IPS-18a (cell line): ENCODE data around the gene S100B.

ENCODE experiments used
- H3K27ac ChIP-seq: one replicate; pipeline ENCODE4 v1.5.1; 2013; ENCODE audit warnings: low read length
- H3K27me3 ChIP-seq: one replicate; pipeline ENCODE4 v1.6.1; 2013; ENCODE audit warnings: mild to moderate bottlenecking, low read length; ENCODE audit not compliant: control insufficient read depth, insufficient read depth
- H3K36me3 ChIP-seq: one replicate; pipeline ENCODE4 v1.6.1; 2013; ENCODE audit warnings: low read depth, low read length; ENCODE audit not compliant: control insufficient read depth
- H3K4me1 ChIP-seq: one replicate; pipeline ENCODE4 v1.6.1; 2013; ENCODE audit warnings: low read depth, low read length; ENCODE audit not compliant: control insufficient read depth
- H3K4me3 ChIP-seq: one replicate; pipeline ENCODE4 v1.5.1; 2013; ENCODE audit warnings: low read length
- H3K9ac ChIP-seq: one replicate; pipeline ENCODE4 v1.6.1; 2013; ENCODE audit warnings: mild to moderate bottlenecking, low read length, moderate library complexity
- H3K9me3 ChIP-seq: one replicate; pipeline ENCODE4 v1.6.1; 2013; ENCODE audit warnings: low read depth, low read length; ENCODE audit not compliant: control insufficient read depth

Gene S100B

DNA sequence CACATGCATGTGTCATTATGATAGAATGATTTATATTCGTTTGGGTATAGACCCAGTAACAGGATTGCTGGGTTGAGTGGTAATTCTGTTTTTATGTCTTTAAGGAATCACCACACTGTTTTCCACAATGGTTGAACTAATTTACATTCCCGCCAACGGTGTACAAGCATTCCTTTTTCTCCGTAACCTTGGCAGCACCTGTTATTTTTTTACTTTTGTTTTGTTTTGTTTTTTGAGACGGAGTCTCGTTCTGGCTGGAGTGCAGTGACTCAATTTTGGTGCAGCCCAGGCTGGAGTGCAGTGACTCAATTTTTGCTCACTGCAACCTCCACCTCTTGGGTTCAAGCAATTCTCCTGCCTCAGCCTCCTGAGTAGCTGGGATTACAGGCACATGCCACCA is 8.5 kb upstream of the S100B start:
- H3K27me3 ChIP-seq, result no peaks in the 10 kb centered on the region
- H3K4me3 ChIP-seq, result no peak overlapping the region
- H3K9ac ChIP-seq, result no peak overlapping the region
- H3K4me1 ChIP-seq, result no peaks in the 10 kb centered on the region
- no peak overlapping the region for H3K27ac ChIP-seq
- H3K36me3 ChIP-seq, result no peaks in the 10 kb centered on the region
- H3K9me3 ChIP-seq, result no peaks in the 10 kb centered on the region

GRCh38 chr21:46610018-46610701 is 5.3 kb upstream of the S100B start:
- no peaks in the 10 kb centered on the region for H3K4me1 ChIP-seq
- no peaks in the 10 kb centered on the region for H3K36me3 ChIP-seq
- H3K9me3 ChIP-seq, result no peaks in the 10 kb centered on the region
- H3K4me3 ChIP-seq, result no peak overlapping the region
- no peak overlapping the region for H3K27ac ChIP-seq
- no peak overlapping the region for H3K9ac ChIP-seq
- H3K27me3 ChIP-seq, result no peaks in the 10 kb centered on the region

DNA sequence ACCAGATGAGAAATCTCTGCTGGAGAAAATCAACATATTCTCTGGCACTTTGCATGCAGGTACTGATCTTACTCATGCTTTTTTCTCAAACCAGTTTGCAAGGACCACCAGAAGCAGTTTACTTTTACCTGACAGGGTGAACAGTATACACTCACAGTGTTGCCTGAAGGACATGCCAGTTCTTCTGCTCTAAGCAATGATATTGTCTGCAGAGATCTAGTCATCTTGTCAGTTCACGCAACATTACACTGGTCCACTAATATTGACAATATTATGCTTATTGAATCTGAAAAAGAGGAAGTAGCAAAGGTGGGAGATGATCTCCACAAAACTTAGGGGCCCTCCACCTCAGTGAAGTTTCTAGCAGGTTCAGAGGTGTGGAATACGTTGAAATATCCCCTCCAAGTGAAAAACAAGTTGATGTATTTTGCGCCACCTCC is 3.8 kb upstream of the S100B start:
- H3K9me3 ChIP-seq, result no peaks in the 10 kb centered on the region
- no peaks in the 10 kb centered on the region for H3K27me3 ChIP-seq
- H3K36me3 ChIP-seq, result no peaks in the 10 kb centered on the region
- H3K4me3 ChIP-seq, result no peak overlapping the region
- peaks cover 3% of the 10 kb centered on the region for H3K4me1 ChIP-seq
- no peak overlapping the region for H3K27ac ChIP-seq
- no peak overlapping the region for H3K9ac ChIP-seq

- no peaks in the 10 kb centered on the region for H3K36me3 ChIP-seq
- no peak overlapping the region for H3K4me3 ChIP-seq
- H3K9me3 ChIP-seq, result no peaks in the 10 kb centered on the region
- H3K27me3 ChIP-seq, result no peaks in the 10 kb centered on the region
- H3K4me1 ChIP-seq, result peaks cover 6% of the 10 kb centered on the region
- no peak overlapping the region for H3K27ac ChIP-seq
- H3K9ac ChIP-seq, result no peak overlapping the region
These were observed 2.8 kb upstream of the S100B start for GRCh38 chr21:46607636-46608035.

- Histone ChIP-seq H3K4me3 (no peak overlapping the region), H3K27me3 (no peaks in the 10 kb centered on the region), H3K36me3 (no peaks in the 10 kb centered on the region), H3K27ac (no peak overlapping the region), H3K9ac (no peak overlapping the region), H3K4me1 (peaks cover 7% of the 10 kb centered on the region), H3K9me3 (no peaks in the 10 kb centered on the region)
These were observed 1.5 kb upstream of the S100B start for GRCh38 chr21:46606427-46606813.

- no peak overlapping the region for H3K27ac ChIP-seq
- H3K9me3 ChIP-seq, result no peaks in the 10 kb centered on the region
- H3K27me3 ChIP-seq, result no peaks in the 10 kb centered on the region
- H3K4me3 ChIP-seq, result no peak overlapping the region
- H3K9ac ChIP-seq, result no peak overlapping the region
- H3K36me3 ChIP-seq, result no peaks in the 10 kb centered on the region
- H3K4me1 ChIP-seq, result peaks cover 7% of the 10 kb centered on the region
These were observed 1.0 kb upstream of the S100B start for GRCh38 chr21:46605767-46606426.

GRCh38 chr21:46604329-46604974 is 430 bp downstream of the S100B start:
- Histone ChIP-seq H3K27me3 (no peaks in the 10 kb centered on the region), H3K36me3 (no peaks in the 10 kb centered on the region), H3K4me1 (peaks cover 7% of the 10 kb centered on the region), H3K4me3 (no peak overlapping the region), H3K9me3 (no peaks in the 10 kb centered on the region), H3K27ac (no peak overlapping the region), H3K9ac (no peak overlapping the region)

DNA sequence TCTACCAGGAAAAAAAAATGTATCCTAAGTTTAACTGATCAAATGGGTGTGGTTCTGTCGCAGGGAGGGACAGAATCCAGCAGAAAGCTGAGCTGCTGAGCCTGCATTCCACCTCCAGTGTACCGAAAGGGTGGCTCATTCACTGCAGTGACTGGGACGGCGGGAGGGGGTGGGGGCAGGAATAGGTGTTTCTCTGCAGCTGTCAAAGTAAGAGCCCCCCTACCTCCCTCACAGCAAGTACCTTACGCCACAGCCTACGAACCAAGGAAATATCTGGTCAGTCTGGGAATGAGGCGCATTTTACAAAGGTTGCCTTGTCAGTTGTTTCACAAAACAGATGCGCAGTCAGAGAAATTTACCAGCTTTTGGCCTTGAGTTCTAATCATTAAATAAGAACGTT is 1.7 kb downstream of the S100B start:
- H3K4me1 ChIP-seq, result peaks cover 12% of the 10 kb centered on the region
- H3K4me3 ChIP-seq, result no peak overlapping the region
- no peak overlapping the region for H3K9ac ChIP-seq
- H3K27me3 ChIP-seq, result no peaks in the 10 kb centered on the region
- no peak overlapping the region for H3K27ac ChIP-seq
- no peaks in the 10 kb centered on the region for H3K36me3 ChIP-seq
- no peaks in the 10 kb centered on the region for H3K9me3 ChIP-seq

DNA sequence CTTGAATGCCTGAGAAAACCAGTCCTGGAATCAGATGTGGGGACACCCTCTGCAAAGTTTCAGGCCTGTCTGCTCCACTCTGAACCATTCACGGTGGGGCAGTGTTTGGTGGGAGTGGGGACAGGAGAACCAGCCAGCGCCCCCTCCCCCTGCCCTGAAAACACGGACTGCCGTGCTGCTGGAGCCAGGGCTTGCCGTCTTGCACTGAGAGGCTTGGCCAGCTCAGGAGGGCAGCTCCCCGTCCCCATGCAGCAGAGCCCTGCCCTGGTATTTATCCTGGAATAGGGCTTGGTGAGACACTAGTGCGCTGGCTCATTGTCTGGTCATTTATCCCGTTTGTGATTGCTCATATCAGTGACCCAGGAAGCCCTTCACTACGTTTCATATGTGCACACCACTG is 3.9 kb downstream of the S100B start:
- Histone ChIP-seq H3K4me1 (peaks cover 12% of the 10 kb centered on the region), H3K4me3 (no peak overlapping the region), H3K9ac (no peak overlapping the region), H3K36me3 (no peaks in the 10 kb centered on the region), H3K27ac (no peak overlapping the region), H3K9me3 (no peaks in the 10 kb centered on the region), H3K27me3 (no peaks in the 10 kb centered on the region)

DNA sequence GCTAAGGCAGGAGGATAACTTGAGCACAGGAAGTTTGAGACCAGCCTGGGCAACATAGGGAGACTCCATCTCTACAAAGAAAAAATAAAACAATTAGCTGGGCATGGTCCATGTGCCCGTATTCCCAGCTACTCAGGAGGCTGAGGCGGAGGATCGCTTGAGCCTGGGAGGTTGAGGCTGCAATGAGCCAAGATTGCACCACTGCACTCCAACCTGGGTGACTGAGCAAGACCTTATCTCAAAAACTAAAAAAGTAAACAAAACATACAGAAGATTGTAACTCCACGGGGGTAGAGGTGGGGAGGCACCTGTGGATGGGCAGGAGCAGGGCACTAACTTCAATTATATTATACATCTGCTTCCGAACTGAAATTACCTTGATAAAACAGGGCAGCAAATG is 4.6 kb downstream of the S100B start:
- H3K27me3 ChIP-seq, result no peaks in the 10 kb centered on the region
- no peak overlapping the region for H3K4me3 ChIP-seq
- no peaks in the 10 kb centered on the region for H3K36me3 ChIP-seq
- H3K27ac ChIP-seq, result no peak overlapping the region
- no peak overlapping the region for H3K9ac ChIP-seq
- H3K4me1 ChIP-seq, result peaks cover 12% of the 10 kb centered on the region
- no peaks in the 10 kb centered on the region for H3K9me3 ChIP-seq

DNA sequence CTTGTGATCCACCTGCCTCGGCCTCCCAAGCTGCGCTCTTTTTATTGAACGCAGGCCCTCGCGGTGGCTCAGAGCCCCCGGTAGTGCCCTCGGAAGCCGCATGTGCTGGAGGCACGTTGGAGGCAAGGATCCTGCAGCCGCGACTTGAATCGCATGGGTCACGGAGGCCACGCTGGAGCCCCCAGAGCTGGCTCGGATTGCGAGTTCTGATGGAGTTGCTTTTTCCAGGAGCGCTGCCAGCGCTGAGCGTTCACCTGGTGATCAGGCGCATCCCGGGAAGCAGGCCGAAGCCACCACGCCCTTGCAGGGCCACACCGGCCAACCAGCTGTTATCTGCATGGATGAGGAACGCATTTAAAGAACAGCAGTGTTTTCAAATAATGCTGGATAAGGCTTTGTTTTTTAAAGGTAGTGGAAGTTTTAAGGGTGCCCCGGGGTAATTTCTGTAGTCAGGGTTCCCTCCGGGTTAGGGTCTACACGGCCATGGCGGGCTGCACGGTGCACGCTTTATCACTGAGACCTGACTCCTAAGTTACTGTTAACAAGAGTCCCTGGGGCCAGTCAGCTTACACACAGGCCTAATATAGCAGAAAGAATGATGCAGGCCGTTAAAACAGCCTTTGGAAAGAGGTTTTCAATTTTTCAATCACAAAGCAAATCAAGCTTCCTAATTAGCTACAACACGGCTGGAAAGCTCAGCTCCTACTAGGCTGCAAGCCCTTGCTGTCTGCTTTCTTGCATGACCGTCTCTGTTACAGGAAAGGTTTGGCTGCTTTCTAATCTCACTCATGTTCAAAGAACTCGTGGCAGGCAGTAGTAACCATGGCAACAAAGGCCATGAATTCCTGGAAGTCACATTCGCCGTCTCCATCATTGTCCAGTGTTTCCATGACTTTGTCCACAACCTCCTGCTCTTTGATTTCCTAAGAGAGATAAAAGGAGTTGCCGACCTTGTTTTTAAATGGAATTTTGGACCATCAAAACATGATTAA is 6.0 kb downstream of the S100B start:
- Histone ChIP-seq H3K9ac (no peak overlapping the region), H3K4me3 (no peak overlapping the region), H3K27me3 (no peaks in the 10 kb centered on the region), H3K36me3 (no peaks in the 10 kb centered on the region), H3K9me3 (peaks cover 4% of the 10 kb centered on the region), H3K4me1 (peaks cover 11% of the 10 kb centered on the region), H3K27ac (no peak overlapping the region)
